GM18951 (cell line): ENCODE results near the gene KIRREL3.

Source experiments
- POLR2A ChIP-seq: IDR thresholded peaks from 4 replicates; pipeline ENCODE4 v1.6.1; 2011; ENCODE audit warnings: mild to moderate bottlenecking; ENCODE audit not compliant: insufficient read length, insufficient read depth; ENCODE audit errors: extremely low read depth
- in situ Hi-C: fragments of 300-500 bp; cut with MboI; formaldehyde crosslinking; loops from one replicate; pipeline ENCODE4 v1.12.0; 2022; ENCODE audit warnings: low sequenced_read_pairs, mixed read lengths, inconsistent platforms; ENCODE audit not compliant: unreplicated experiment

Gene KIRREL3

DNA sequence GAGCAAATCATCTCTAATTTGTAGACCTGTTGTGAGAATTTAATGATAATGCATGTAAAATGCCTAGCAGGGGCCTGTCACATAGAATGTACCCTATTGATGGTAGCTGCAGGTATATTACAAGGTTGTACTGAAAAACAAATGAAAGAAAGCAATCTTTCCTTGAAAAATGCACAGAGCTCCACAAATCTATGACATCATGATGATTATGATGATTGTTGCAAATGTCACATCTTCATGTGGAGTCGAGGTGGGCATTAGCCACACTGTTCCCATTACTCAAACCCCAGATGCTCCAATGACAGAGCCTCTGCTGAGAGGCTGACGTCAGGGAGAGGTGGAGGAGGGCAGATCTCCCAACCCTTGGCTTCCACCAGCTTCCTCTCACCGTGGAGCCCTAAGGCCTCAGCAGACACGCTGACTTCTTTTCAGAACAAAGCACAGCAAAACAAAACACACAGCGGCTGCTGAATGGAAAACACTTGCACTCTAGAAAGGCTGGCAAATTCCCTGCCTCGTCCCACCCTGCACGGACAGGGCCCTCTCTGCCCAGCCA, 298.3 kb downstream of the KIRREL3 start:
- TF ChIP-seq POLR2A, result no peak
- in situ Hi-C loops, result no loop called here

DNA sequence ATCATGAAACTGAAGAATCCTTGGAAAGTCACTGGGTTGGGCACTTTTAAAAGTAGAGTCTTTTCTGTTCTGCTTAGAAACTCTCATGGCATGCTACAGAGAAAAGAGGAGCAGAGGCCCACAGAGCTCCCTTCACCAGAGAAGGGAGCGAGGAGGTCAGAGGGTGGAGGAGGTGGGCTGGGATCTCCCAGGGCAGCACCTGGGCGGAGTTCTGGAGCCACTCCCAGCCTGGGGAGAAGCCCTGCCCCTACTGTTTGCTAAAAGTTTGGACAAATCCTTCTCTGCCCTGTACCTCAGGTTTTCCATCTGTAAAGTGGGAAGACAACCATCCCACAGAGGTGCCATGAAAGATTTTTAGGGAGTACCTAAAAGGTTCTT, 299.1 kb downstream of the KIRREL3 start:
- in situ Hi-C loops, result no loop called here
- no peak for TF ChIP-seq POLR2A

DNA sequence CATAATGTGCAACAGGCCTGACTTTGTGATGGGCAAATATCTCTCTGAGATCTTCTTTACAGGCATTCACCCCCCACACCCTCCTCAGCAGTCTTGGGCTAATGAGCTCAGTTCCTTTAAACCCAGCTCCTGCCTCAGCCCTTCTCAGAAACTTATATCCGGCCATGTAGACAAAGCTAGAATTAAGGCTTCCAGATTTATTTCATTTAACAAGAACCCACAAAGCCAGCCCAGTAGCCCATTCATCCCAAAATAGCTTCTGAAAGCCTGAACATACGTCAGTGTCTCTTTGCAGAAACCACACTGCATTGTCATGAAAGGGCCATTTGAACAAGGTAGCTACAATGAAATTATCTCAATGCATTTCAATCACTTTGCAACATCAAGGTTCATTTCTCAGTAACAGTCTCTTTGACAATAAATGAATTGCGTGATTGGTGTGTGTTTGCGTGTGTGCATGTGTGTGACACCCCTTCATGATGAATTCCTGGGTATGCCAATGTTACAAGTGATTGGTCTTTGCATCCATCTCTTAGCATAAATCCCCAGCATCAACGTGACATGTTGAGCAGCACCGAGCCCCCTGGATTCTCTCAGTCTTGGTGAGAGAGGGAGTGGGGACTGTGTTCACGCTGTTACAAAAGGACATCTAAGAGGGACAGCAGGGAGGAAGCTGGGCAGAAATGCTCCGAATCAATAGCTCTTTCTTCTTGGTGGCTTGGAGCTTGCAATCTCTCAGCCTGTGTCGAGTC, 299.6 kb downstream of the KIRREL3 start:
- in situ Hi-C loops, result no loop called here
- TF ChIP-seq POLR2A, result no peak

DNA sequence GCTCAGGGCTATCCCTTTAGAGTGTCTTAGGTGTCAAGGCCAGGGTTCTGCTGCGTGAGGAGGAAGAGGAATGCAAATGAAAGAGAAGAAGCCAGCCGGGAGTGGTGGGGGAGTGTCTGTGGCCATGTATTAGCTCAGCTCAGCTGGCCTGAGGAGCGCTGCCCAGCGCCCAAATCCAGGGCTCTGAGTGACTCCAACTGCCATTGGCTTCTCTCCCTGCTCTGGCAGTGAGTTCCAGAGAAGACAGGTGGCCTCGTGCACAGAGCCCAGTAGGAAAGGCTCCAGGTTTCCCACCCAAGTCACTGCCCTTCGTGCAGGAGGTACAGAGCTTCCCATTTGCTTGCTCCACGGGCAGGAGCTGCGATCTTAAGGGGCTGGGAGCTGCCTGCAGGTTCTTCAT, 302.0 kb downstream of the KIRREL3 start:
- in situ Hi-C loops, result no loop called here
- no peak for TF ChIP-seq POLR2A

DNA sequence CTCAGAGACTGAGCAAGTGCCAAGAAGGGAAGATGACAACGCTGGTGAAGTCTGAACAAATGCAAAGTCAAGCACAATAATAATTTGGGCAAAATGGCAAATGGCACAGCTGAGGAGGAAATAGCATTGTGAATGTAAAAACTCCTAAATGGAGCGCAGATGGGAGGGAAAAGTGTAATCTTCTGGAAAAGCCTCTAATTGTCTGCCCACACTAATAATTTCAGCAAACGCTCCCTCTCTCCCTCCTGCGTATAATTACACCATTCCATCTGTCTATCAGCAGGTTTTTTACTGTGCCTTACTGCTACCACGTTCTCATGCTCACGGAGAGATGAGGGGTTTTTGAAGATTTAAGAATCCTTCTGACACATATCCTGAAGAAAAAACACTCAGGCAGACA, 302.6 kb downstream of the KIRREL3 start:
- in situ Hi-C loops, result no loop called here
- no peak for TF ChIP-seq POLR2A

DNA sequence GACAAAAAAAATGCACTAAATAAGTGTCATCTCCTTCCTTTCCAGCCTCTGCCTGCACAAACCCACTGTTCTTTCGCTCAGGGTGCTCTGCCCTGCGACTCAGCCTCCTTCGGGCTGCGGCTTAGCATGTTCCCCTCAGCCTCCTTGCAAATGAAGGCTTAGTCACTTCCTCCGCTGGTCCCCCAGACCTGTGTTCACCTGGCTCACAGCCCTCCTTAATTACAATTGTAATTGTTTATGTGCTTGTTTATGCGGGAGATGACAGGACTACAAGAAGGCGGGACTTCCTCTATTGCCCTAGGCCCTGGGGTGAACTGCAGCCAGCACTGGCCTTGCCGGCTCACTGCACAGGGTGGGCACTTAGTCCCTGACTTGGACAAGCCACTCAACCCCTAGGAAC, 303.6 kb downstream of the KIRREL3 start:
- in situ Hi-C loops, result no loop called here

DNA sequence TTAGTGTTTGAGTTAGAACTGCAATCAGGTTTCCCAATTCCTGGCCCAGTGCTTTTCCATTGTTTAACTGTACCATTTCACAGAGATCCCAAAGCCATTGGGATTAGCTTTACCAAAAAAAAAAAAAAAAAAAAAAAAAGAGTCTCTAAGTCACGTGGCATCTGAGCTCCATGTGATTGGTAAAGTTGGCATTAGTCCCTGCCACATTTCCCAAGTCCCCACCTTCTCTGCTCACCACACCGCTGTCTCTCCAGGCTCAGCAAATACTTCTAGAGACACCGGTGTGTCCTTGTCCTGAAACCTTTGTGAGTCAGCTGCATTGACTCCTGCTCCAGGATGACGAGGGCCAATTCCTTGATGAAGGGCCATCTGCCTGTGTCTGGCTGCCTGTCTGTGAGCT, 305.3 kb downstream of the KIRREL3 start:
- no peak for TF ChIP-seq POLR2A
- in situ Hi-C loops, result no loop called here

More for the DNA sequence above, 303.6 kb downstream of the KIRREL3 start:
- no peak for TF ChIP-seq POLR2A

DNA sequence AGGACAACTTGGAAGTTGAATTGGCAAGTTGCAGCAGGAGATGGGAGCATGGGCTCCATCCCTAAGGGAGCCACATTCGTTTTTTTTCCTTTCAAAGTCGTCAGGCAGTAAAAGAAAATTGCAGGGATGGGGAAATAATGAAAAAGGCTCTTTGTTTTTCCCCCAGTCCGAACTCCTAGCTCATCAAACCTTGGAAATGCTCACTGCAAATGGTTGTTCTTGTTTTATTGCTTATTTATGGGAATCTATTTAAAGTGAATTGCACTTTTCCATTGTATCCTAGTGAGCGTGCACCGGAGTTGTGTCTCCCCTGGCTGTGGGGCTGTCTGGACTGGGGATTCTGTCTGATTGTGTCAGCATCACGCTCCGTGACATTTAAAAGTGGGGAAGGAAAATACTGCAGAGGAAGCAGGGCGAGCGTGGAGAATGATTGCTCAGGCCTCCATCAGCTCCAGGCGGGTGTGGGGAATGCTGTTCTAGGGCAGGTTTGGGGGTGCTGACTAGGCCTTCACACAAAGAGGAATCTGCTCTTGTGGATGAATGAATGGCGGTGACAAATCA, 306.4 kb downstream of the KIRREL3 start:
- in situ Hi-C loops, result no loop called here
- TF ChIP-seq POLR2A, result no peak

DNA sequence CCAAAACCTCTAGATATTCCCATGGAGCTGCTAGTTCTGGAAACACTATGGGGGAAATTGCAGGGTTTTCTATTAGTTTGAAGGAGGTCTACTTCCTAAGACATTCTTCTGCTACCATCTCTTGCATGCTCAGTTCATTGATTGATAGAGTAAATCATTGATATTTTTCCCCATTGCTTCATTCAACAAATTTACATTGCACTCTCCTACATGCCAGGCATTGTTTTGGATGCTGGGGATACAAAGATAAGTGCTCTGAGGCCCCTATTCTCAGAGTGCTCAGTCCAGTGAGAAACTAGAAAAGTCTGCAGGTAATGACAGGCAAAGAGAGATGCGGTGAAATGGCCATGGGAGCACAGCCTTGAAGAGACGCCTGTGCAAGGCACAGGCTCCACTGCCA, 313.1 kb downstream of the KIRREL3 start:
- TF ChIP-seq POLR2A, result no peak
- in situ Hi-C loops, result no loop called here

DNA sequence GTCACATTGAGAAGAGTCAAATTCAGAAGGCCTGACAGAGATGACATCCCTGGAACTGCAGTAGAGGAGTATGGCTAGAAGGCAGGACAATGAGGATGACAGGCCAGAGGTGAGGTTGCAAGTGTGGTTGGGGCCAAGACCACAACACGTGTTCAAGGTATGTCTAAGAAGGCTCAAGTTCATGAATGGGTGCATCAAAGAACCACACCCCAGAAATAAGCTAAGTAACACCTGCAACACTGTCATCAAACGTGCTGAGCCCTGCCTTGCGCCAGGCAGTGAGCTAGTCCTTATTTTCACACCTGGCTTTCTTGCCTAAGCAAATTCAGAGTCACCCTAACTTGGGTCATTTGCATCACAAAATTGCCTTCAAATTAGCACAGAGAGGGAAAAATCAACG, 313.6 kb downstream of the KIRREL3 start:
- no peak for TF ChIP-seq POLR2A
- in situ Hi-C loops, result no loop called here

DNA sequence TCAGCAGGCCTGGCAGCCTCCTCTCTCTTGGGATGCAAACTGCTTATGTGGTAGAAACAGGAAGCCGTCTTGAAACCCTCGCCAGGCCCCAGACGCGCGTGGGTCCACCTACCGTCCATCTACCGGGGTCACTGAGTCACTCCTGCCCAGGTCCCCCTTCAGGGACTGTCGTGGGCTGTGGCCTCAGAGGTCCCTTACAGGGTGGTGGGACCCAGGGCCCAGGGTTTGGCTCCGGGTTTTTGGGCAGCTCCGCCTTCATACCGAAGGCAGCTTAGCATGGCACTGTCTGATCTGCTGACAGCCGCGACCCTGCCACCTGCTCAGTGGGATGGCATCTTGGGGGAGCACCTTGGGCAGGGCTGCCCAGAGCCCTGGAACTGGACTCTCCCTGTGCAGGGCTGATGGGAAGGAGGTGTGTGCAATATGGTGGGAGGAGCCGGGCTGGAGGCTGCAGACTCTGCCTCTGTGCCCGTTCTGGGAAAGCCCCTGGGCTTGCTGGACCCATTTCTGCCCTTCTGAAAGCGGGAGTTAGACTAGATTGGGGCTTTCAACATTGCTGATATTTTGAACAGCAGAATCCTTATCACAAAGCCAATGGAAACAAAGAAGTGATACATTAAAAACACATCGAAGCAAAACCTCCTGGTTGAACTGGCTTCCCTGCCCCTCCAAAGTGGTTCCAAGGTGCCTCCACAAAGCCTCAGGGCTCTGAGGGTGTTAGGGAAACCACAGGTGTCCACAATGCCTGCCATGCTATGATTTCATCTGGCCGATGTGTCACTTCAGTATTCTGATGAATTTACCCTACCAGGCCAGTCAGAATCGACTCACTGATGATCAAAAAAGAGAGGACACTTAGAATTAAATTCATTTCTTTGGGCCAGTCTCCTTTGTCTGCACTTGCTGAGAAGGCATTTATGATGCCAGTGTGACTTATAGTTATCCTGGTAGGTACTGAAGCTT, 316.5 kb downstream of the KIRREL3 start:
- no peak for TF ChIP-seq POLR2A
- in situ Hi-C loops, result no loop called here

DNA sequence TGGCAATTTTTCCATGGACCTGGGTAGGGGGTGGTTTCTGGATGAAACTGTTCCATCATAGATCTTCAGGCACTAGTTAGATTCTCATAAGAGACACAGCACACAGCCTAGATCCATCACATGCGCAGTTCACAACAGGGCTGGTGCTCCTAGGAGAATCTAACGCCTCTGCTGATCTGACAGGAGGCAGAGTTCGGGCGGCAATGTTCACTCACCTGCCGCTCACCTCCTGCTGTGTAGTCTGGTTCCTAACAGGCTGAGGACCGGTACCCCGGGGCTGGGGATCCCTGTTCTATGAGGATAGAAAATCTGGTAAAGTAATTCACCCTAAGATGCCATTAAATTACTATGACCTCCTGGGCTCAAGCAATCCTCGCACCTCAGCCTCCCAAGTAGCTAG, 318.0 kb downstream of the KIRREL3 start:
- no peak for TF ChIP-seq POLR2A
- in situ Hi-C loops, result no loop called here

DNA sequence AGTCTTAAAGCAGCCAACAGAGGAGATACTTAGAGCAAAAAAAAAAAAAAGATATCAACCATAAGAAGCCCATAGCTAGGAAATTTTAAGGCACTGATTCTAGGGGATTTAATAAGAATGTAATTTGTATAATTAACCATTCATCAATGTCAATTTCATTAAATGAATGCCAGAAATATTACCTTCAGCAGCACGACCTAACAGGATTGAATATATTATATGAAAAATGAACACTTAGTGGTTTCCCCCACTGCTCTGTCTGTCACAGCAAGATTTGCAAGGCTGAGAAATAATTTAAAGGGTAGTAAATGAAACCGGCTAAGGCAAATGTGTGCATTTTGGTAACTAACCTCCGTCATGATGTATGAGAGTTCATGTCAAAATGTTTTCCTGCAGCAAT, 319.9 kb downstream of the KIRREL3 start:
- in situ Hi-C loops, result no loop called here
- TF ChIP-seq POLR2A, result no peak
